Measurements from ENCODE around the gene C10orf67.
"Not testable (repeated sequence)": the region's sequence is repeated elsewhere in the genome, so short reads cannot be mapped to it uniquely, and the experiment has no call there.

The C10orf67 gene

DNA sequence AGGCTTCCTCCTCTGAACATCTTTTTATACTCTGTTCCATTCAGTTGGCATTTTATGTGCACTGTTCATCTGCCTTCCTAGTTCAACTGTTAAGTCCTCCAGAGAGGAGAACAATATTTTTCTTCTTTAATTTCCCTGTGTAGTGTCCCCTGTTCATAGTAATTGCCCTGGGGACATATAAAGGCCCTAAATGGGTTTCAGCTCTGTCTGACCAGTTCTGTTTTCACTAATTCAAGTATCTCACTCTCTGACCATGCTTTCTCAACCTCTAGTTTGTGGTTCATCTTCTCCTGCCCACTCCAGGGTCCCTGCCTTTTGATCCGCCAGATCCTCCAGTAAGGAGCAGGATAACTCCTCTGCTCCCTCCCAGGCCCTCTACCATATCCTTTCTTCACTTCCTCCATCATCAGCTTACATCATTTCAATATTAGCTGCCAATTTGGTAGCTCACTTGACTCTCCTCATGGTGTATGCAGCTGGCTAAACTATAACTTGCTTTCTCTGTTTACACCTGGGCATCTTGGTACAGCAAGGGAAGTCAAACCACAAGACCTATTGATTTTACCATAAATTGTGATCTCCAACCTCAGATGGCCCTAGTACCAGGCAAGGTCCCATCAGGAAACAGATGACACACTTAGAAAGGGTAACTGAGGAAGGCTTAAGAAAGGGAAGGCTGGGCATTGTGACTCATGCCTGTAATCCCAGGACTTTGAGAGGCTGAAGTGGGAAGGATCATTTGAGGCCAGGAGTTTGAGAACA, 17.7 kb upstream of the C10orf67 start:
- DNase-seq = no peak

DNA sequence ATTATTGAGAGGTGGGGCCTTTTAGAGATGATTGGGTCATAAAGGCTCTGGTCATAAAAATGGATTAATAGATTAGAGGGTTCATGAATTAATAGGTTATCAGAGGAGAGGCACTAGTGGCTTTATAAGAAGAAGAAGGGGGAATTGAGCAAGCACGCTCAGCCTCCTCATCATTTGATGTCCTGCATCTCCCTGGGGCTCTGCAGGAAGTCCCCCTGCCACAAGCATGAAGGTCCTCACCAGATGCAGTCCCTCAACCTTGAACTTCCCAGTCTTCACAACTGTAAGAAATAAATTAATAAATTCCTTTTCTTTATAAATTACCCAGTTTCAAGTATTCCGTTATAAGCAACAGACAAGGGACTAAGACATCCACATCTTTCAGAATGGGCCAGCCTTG, 17.1 kb upstream of the C10orf67 start:
- no peak for DNase-seq

DNA sequence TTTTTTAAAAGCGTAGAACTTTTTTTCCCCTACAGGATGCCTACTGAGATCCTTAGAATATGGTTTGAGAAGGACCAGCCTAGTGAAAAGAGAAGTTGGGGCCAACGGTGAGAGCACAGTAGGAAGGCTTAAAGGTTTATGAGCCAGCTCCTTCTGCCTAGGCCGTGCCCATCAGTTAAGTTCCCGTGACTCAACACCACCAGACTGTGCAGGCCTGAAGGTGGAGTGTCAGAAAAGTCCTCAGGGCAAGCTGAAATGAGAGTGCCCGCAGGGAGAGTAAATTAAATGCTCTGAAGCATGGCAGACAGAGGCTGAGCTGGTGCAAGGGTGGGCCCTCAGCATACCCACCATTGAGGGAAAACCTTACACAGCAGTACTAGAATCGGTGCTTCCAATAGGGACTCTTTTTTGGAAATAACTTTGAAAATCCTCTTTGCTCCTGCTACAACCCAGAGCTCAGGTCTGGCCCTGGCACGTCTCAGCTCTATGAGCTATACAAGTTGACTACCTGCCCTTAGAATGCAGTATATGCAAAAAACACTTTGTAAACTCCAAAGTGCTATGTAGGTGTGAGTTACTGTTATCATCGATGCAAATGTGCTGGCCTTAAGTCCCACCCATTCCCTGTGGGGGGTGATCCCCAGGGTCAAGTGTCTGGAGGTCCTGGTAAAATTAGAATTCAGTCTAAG, 15.2 kb upstream of the C10orf67 start:
- no peak for DNase-seq

DNA sequence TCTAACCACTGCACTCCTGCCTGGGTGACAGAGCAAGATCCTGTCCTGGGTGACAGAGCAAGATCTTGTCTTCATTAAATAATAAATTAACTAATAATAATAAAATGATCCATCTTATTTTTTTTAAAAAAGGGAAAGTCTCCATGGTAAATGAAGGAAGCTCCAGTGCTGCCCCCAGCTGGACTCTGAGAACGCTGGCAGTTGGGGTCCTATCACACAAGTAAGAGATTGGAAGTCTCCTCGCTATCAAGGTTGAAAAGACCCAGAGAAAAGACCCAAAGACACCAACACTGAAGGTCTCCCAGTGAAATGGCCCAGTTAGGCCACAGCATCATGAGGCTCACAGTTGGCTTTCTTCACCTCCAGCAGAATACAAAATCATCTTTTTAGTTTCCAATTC, 13.8 kb upstream of the C10orf67 start:
- no peak for DNase-seq

DNA sequence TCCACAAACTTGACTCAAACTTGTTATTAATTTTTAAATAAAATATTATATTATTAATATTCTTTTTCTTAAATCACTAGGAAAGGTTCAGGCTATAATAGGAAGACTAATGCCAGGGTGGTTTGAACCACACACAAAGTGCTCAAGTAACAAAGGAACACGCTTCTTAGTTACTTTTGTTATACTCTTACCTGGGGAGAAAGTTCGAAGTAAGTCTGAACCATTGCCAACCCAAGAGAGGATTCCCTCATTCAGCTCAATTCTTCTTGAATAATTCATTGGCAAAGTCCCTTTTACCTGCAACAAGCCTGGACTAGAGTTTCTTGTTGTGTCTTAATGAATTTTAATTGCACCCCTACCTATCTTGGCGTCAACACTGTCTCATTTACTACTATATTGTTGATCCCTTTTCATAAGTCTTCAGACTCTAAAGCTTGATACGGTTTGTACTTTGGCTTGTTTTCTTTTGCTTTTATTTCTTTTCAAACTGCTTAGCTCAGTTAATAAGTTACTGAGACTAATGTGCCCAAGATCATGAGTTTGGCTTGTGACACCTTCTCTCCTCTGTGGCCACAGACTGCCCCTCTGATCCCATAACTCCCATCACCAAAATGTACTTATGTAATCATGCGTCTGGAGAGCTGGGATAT, 10.2 kb upstream of the C10orf67 start:
- no peak for DNase-seq

DNA sequence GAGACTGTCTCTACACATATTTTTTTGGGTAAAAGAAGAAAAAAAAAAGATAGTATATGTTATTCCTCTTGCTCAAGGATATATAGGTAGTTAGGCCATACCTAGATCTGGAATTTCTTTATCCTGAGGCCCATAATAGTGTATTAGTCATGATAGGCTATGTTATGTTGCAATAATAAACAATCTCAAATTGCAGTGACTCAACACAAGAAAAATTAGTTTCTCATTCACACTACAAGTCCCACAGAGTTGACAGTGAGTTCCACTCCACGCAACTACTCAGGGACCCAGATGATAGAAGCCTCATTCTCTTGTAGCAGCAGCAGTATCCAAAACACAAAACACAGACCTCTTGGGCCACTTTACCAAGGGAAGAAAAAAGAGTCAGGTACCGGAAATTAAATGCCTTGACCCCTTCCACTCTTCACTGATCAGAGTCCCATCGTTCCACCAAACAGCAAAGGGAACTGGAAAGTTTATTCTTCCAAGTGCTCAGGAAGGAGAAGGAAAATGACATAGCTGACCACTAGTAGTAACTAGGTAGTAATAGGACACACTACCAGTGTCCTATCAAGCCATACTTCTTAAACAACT, 7.4 kb upstream of the C10orf67 start:
- DNase-seq = no peak

DNA sequence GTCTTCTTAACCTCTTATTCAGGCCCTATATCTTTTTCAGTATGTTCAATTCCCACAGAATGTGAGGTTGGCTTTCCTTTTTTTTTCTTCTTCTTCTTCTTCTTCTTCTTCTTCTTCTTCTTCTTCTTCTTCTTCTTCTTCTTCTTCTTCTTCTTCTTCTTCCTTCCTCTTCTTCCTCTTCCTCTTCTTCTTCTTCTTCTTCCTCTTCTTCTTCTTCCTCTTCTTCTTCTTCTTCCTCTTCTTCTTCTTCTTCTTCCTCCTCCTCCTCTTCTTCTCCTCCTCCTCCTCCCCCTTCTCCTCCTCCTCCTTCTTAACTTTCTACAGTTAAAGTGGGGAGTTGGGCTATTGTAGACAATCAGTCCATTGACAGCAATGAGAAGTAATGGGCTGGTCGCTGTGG, 6.1 kb upstream of the C10orf67 start:
- not testable (repeated sequence) for DNase-seq

DNA sequence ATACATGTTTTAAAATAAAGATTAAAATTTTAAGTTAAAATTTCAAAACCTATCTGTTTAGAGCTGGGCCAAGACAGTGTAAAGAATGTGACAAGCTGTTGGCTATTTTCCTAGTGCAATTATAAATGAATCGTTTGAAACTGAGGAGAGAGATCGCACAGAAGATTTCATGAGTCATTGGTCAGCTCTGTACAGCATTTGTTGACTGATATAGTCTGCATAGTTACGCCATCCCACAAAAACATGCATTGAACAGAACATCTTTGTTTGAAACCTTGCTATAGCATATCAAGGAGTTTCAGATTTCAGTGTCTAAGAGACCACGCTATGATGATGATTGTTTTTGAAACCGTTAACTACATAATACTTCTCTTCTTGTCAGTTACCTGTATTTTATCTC, 1.3 kb upstream of the C10orf67 start:
- peak; percentile 13 for DNase-seq

DNA sequence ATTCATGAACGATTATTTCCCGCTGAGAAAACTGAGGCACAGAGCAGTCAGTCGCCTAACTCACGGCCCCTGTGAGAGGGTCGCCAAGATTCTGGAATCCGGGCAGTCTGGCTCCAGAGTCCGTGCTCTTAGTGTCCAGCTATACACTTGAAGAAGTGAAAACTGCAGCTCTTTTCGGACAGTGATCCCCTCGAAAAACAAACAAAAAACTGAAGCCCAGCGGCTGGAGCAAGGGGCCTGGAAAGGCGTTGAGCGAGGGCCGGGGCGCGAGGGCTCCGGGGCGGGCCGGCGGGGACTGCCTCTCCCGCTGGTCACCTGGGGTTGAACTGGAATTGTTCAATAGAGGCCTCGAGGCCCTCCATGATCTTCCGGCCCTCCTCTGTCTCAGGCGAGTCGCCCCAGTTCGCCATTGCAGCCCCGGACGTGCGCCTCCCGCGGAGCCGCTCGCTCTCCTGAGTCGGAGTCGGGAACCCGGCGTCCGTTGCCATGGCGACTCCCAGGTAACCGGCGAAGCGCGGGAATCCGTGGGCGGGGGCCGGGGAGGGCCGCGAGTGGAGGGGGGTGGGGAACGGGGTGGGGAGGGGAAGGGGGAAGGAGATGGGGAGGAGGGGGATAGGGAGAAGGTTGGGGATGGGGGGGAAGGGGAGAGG, 881 bp downstream of the C10orf67 start:
- DNase-seq = peak; percentile 13

DNA sequence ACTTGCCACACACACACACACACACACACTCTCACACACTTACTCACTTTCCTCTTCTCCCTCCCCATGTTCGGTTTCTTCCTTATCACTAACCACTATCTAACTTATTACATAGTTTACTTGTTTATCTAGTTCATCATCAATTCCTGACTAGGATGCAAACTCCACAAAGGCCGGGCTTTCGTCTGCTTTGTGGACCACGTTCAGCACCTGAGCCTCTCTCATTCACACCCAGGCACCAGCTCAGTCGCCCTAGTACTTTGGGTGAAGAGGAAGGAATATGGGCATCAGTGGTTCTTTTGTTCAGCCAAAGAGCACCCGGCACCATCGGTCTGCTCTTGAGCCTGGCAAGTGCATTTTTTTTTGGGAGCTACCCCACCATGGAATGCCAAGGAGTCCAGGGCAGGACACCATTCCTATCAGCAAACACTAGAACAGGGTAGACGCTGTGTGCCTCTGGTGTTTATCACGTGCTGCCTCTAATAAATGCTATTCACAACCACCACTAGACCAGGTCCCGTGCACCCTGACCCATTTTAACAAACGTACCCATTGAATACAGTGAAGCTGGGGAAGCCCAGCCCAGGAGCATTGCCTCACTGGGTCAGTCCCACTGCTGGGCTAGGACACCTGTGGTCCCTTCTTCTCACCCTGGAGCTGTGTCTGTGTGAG, 2.2 kb downstream of the C10orf67 start:
- DNase-seq = no peak

DNA sequence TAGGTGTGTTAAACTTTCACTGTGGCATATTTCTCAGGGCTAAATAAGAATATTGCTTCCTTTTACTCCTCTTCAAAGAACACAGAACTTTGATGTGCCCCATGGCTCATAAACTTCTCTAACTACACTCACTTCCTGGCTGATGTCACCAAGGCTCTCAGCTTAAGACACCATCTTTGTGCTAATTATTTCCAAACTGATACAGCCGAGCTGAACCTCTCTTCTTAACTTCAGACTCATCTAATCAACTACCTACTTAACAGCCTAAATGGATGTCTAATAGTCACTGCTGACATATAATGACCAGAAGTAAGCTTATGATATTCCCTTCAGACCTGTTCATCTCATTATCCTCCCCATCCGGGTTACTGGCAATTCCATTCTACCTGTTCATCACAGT, 3.6 kb downstream of the C10orf67 start:
- no peak for DNase-seq

DNA sequence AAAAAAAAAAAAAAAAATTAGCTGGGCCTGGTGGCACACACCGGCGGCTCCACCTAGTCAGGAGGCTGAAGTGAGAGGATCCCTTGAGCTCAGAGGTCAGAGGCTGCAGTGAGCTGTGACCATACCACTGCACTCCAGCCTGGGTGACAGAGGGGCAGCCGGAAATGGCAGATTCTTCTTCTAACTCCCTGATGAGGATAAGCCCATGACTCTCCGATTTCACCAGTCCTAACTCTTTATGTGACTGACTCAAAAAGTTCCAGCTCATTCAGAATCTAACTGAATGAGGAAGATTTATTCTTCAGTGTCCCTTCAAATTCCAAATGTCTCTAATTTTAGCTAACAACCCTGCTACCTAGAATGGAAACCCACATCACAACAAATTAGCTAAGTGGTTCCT, 4.2 kb downstream of the C10orf67 start:
- no peak for DNase-seq

DNA sequence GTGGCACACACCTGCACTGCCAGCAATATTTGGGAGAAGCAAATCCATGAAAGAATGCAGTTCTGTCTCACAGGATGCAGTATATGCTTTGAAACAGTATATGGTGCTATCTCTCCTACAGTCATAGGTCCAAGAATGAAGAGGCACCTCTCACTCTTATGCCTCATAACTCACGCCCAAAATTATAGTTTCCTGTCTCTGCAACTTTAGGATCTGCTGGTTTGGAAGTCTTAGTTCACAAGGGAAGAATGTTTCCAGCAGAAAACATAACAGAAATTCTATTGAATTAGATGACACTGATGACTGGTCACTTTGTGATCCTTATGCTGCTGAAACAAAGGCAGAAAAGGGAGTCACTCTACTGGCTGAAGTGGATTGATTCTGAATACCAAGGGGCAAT, 5.7 kb downstream of the C10orf67 start:
- DNase-seq = no peak

DNA sequence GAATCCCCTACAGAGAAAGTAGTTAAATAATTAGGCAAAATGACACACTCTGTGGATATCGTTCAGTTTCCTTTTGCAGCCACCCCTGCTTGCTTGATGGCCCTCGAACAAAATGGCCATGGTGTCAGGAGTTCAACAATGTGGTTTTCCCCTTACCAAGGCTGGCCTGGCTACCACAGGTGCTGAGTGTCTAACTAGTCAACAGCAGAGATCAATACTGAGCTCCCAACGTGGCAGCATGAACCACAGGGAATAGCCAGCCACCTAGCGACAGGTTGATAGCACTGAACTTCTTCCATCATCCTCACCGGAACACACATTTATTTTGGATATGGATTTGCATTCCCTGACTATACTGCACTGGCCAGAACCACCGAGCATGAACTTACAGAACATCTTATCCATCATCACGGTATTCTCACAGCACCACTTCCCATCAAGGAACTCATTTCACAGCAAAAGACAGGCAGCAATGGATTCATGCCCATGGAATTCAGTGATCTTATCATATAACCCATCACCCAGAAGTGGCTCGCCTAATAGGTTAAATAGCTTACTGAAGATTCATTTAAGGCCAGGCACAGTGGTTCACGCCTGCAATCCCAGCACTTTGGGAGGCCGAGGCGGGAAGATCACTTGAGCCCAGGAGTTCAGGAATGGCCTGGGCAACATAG, 6.3 kb downstream of the C10orf67 start:
- DNase-seq = no peak

DNA sequence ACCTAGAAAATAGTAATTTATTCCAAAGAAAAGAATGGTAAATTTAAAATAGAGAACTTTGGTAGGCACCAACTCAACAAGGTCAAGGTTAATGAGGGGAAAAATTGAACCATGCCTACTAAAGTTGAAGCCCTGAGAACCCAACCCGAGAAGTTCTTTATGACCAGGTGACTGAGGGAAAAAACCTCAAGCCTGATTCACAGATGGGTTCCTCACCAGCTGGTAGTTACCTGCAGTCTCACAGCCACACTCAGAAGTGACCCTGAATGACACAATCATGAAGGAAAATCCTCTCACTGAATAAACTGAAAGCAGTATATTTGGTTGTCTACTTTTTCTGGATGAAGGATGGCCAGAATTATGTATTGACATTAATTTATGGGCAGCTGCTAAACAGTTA, 7.0 kb downstream of the C10orf67 start:
- DNase-seq = no peak

DNA sequence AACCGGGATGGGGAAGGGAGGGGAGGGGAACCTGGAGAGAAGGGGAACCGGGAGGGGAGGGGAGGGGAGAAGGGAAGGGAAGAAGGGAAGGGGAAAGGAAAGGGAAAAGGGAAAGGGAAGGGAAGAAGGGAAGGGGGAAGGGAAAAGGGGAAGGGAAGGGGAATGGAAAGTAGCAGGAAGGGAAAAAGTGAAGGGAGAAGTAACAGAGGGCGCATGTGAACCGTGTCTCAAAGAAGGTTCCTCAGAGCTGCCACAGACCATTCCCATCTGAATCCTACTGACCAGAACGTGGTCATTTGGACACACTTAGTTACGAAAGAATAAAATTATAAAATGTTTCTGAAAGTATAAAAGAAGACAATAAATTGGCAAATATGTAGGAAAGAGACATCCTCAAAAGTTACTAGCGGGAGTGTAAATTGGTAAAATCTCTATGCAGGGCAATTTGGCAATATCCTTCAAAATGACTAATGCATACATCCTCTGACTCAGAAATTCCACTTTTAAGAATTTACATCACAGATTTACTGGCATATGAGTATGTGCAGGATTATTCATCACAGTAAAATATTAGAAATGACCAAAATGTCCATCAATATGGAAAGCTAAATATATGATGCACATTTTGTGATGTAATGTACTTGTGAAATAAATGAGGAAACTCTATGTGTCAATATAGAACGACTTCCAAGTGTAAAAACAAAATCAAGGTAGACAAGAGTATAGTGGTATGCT, 12.9 kb downstream of the C10orf67 start:
- no peak for DNase-seq

DNA sequence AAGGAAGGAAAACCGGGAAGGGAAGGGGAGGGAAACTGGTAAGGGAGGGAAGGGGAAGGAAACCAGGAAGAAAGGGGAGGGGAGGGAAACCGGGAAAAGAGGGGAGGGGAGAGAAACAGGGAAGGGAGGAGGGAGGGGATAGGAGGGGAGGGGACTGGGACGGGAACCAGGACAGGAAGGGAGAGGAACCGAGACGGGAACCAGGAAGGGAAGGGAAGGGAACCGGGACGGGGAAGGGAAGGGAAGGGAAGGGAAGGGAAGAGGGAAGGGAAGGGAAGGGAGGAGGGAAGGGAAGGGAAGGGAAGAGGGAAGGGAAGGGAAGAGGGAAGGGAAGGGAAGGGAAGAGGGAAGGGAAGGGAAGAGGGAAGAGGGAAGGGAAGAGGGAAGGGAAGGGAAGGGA, 13.6 kb downstream of the C10orf67 start:
- DNase-seq = no peak

DNA sequence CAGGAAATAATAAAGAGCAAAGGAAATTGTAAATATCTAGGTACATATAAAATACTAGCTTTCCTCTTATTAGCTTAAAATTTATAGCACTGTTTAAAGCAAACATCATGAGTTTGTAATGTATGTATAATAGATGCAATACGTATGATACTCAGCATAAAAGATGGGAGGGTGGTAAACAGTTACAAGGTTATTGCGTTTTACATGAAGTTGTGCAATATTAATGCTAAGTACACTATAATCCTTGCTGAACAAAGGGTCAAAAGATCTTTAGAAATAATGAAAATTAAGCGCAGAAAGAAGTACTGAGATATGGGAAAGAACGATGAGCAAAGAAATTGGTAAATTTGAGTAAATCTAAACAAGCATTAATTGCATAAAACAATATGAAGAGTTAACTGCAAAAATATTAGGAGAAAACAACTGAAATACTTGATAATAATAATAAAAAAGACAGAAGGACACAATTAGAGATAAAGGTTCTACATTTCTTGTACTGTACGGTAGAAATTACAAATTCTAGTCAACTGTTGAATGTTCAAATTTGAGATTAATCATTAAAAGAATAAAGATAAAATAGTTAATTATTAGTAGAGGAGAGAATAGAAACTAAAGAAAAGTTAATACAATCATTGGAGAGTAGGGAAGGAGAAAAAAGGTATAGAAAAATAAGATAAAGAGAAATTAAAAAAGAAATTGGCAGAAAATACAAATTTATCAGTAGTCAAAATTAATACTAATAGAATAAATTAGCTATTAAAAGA, 17.9 kb downstream of the C10orf67 start:
- DNase-seq = no peak

DNA sequence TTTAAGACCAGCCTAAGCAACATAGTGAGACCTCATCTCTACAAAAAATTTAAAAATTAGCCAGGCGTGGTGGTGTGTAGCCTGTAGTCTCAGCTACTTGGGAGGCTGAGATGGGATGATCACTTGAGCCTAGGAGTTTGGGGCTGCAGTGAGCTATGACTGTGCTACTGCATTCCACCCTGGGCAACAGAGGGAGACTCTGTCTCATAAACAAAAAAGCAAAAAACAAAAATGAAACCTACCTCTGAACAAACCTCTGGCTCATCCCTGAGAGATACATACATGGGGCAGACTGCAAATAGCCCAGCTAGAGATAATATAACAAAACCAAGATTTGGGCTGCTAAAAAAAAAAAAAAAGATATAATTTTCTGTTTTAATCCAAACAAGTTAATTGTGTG, 19.5 kb downstream of the C10orf67 start:
- DNase-seq = no peak

DNA sequence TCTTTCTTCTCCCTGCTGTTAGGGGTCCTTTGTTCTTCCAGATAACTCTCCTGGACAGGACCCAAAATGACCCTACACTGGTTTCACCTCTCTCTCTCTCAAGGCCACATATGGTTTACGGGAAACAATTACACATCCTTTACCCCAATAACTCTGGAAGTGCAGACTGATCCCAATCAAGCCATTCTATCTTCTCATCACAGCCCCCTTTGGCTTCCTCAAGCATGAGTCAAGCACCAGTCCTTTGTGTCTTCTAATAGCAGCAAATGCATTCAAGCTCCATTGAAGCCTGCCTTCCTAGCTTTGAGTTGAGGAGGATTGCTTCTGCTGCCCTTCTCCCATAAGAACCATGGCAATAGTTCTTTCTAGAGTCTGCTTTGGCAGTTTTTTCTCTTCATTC, 20.2 kb downstream of the C10orf67 start:
- DNase-seq = no peak

DNA sequence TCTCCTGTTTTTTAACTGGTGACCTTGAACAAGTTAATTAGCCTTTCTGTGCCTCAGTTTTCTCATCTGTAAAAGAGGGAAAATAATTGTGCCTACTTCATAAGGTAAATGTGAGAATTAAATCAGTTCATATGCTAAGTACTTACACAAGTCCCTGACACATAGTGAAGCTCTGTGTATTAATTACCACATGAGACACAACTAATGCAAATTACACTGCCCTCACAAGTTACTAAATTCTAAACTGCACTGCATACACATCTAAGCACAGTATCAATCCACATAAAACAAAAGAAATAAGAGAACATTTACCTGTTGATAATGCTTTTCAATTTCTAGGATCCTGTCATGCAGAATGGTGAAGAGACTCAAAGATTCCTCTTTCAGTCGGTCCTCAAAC, 22.5 kb downstream of the C10orf67 start:
- DNase-seq = no peak

Measured in DMS153 (cell line).